Occipital lobe (tissue), 2 donors: ENCODE results near the gene DRAM1. TPM values are rescaled to one million over a fixed set of nuclear protein-coding genes. Genes with fewer than 3 reads are reported as not detected.

Experiments used
- DNase-seq: peaks from one replicate; lab custom pipeline; 2025; lab: John Stamatoyannopoulos, UW
- total RNA-seq: library from RNA; depleted of rRNA; stranded (reverse); fragments of >200 nt; gene quantifications from one replicate; pipeline ENCODE4 v1.2.3, GENCODE V29; 2014

The DRAM1 gene
- total RNA-seq, 1 donor from 2014 or later, result 1.1 TPM

GRCh38 chr12:101940400-101940950, 63.1 kb downstream of the DRAM1 start:
- no peak for DNase-seq

GRCh38 chr12:101941306-101942249, 64.2 kb downstream of the DRAM1 start:
- DNase-seq, result no peak

- no peak for DNase-seq
Measured at GRCh38 chr12:101942250-101942605, 64.8 kb downstream of the DRAM1 start.

- DNase-seq, result no peak
Measured at GRCh38 chr12:101945369-101946232, 68.2 kb downstream of the DRAM1 start.

GRCh38 chr12:101946233-101946611, 68.8 kb downstream of the DRAM1 start:
- no peak for DNase-seq

GRCh38 chr12:101947316-101947715, 69.9 kb downstream of the DRAM1 start:
- no peak for DNase-seq

- DNase-seq, result no peak
Measured at GRCh38 chr12:101948365-101948764, 71.0 kb downstream of the DRAM1 start.

GRCh38 chr12:101951002-101951670, 73.8 kb downstream of the DRAM1 start:
- no peak for DNase-seq

- DNase-seq, result no peak
Measured at GRCh38 chr12:101954113-101954512, 76.7 kb downstream of the DRAM1 start.

- DNase-seq, result no peak
Measured at GRCh38 chr12:101954676-101955075, 77.3 kb downstream of the DRAM1 start.

- DNase-seq, result no peak
Measured at GRCh38 chr12:101957252-101957959, 80.0 kb downstream of the DRAM1 start.

- no peak for DNase-seq
Measured at GRCh38 chr12:101959607-101960006, 82.2 kb downstream of the DRAM1 start.

GRCh38 chr12:101962486-101962885, 85.1 kb downstream of the DRAM1 start:
- DNase-seq, result no peak

- DNase-seq, result no peak
Measured at GRCh38 chr12:101963697-101964096, 86.3 kb downstream of the DRAM1 start.

- no peak for DNase-seq
Measured at GRCh38 chr12:101966496-101966895, 89.1 kb downstream of the DRAM1 start.

GRCh38 chr12:101967506-101967905, 90.1 kb downstream of the DRAM1 start:
- no peak for DNase-seq

- DNase-seq, result no peak
Measured at GRCh38 chr12:101968770-101969169, 91.4 kb downstream of the DRAM1 start.
